GM20000 (cell line): ENCODE data around the gene ABCB11.

ENCODE experiments used
- DNase-seq: peaks from one replicate; pipeline ENCODE4 v3.0.0; 2012; ENCODE audit warnings: low spot score
- TF ChIP-seq, protein P1 (sequence below): IDR thresholded peaks from 2 replicates; pipeline ENCODE4 v1.5.1; 2012; ENCODE audit warnings: mild to moderate bottlenecking, control low read depth; ENCODE audit errors: extremely low read depth, missing control alignments

The ABCB11 gene

DNA sequence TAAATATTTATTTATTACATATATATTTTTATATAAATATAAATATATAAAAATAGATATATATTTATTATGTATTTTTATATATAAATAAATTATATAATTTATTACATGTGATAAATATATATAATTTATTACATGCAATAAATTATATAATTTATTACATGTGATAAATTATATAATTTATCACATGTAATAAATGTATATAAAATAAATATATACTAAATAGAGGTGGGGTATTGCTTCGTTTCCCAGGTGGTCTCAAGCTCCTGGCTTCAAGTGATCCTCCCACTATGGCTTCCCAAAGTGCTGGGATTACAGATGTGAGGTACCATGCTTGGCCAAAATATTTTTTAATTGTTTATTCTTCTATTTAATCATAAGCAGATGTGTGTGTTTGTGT is 133.7 kb downstream of the ABCB11 start:
- DNase-seq: no peak
- TF ChIP-seq, protein P1, sequence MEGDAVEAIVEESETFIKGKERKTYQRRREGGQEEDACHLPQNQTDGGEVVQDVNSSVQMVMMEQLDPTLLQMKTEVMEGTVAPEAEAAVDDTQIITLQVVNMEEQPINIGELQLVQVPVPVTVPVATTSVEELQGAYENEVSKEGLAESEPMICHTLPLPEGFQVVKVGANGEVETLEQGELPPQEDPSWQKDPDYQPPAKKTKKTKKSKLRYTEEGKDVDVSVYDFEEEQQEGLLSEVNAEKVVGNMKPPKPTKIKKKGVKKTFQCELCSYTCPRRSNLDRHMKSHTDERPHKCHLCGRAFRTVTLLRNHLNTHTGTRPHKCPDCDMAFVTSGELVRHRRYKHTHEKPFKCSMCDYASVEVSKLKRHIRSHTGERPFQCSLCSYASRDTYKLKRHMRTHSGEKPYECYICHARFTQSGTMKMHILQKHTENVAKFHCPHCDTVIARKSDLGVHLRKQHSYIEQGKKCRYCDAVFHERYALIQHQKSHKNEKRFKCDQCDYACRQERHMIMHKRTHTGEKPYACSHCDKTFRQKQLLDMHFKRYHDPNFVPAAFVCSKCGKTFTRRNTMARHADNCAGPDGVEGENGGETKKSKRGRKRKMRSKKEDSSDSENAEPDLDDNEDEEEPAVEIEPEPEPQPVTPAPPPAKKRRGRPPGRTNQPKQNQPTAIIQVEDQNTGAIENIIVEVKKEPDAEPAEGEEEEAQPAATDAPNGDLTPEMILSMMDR: no peak

DNA sequence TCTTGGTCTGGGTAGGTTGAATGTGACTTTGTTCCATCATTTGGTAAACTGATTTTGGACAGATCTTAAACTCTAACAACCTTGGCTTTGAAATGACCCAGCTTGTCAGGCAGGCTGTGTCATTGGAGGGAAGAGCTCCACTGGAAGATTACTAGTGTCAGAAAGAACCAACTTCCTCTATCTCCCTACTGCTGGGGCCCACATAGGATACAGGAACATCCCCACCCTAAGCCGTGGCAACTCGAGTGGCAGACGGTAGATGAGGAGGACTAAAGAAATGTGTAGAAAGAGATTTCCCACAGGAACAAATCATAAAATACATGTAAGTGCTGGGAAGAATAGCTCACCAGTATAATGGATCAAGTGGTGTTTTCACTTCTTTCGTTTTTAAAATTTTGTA is 134.3 kb downstream of the ABCB11 start:
- TF ChIP-seq, protein P1: no peak
- no peak for DNase-seq

DNA sequence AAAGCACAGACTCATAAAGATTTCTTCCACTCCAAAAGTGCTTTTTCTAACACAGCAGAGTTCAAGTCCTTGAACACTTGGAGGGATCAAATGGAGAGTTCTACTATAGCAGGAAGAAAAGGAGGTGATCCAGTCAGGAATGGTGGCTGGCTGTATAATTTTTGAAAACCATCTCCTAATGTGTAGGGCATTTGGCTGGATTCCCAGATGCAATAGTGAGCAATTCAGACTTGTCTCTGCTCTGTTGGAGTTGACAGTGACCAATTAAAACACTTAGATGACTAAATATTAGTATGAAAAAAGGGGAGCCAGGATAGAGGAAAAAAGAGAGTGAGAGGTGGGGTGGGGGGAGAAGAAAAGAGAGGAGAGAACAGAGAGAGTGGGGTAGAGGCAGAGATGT is 135.4 kb downstream of the ABCB11 start:
- TF ChIP-seq, protein P1: no peak
- no peak for DNase-seq

DNA sequence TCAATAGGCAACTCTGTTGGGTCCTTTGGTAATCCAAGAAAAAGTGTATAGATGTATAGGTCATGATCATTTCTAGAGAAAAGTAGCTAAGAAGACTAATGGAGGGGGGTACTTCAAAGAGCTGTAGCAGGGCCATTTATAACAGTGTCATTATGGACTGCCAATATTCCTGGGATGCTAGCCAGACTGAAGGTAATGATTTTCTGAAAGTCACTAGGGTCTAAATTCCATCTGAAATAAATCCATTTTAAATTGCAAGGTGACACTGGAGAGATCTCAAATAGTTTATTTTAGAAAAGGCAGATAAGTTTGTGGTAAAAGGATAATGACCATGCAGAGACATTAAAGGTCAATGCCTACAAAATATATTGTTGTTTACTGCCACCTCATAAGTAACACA is 136.4 kb downstream of the ABCB11 start:
- no peak for DNase-seq
- TF ChIP-seq, protein P1: no peak

DNA sequence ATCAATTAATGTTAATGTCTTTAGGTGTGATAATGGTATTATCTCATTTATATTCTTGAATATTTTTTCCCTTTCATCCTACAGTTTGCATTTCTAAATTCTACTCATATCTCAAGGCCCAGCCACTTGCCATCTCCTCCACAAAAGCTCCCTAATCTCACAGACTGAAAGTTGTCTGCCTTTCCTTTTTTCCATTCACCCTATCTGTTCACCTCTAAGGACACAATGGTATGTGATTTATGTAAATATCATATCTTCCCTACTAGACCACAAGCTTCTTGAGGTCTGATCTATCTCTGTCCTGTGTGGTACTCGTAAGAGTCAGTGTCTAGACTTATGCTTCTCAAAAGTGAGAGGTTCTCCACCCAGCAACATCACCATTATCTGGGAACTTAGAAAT is 137.0 kb downstream of the ABCB11 start:
- DNase-seq: no peak
- TF ChIP-seq, protein P1: no peak

DNA sequence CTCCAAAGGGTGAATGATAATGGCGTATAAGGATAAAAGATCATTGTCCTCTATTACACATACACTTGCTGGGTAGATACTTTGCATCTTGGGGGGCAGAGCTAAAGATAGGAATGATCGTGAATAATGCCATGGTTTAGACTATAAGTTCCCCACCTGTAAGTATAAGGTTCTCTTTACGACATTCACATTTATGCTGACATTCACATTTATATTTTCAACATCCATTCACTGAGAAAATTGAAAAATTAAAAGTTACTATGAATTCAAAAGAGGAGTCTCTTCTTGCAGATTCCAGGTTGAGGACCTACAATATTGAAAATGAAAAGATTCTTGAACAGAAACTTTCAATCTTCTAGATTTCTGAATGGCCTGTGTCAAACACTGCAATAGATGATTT is 138.8 kb downstream of the ABCB11 start:
- TF ChIP-seq, protein P1: no peak
- DNase-seq: no peak

DNA sequence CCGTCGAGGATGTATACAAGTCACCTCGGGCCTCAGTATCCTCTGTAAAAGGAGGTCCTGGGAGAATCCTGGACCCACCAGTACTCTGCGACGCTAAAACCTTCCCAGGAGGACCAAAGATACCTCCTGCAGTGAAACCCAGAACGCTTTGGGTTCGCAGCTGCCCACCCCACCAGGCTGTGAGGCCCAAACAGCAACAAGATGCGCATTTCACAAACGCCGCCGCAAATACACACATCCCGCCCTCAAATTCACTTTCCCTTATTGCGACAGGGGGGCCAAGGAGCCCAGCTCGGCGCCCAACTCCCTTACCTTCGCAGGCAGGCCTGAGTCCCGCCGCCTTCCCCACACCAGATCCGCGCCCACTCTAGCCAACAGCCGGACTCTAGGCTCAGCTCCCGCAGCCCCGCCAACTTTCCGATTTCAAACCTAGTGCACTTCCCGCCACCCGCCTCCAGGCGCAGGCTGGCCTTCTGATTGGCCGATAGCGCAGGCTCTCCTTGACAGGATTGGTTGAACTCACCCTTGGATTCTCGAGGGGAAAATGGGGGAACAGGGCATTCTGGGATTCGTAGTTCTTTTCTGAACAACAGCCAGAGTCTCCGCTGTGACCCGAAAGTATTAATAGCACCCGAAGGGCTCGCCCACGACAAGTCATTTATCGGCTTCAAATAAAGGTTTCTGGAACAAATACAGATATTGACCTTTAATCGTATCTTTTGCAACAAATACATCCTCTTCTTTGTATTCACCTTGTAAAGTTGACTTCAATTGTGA is 140.9 kb downstream of the ABCB11 start, which contains the start of gene SPC25:
TSS of gene SPC25 (minus strand) at position 425 of the 777 bp plus-strand sequence. CDS start 911 bp downstream, outside the sequence.
- TF ChIP-seq, protein P1: no peak
- DNase-seq: peak; percentile 91
